Measurements from ENCODE around the gene OR2G2. TPM values are rescaled to one million over a fixed set of nuclear protein-coding genes. Genes with fewer than 3 reads are reported as not detected.

Gene OR2G2
- total and polyA plus RNA-seq, 2 of the 8 experiments (the other 6 are each of a cell fraction or from before 2014, with no cell fraction given), result not detected

GRCh38 chr1:247540581-247540980 is 47.6 kb upstream of the OR2G2 start:
- H2BK15ac ChIP-seq (ENCODE audit: low read length), result 0 out of 2 replicates have a peak overlapping the region, but pooled peaks have one; percentile 23
- H4K8ac ChIP-seq (ENCODE audit: extremely low read depth, insufficient read depth, low read length), result no peak overlapping the region
- POLR2A ChIA-PET (ENCODE audit: partially characterized antibody), result no interaction called here
- CTCF ChIA-PET (ENCODE audit: partially characterized antibody), result interaction anchor here (0.7 kb wide), 1 partner anchor 9 kb away, joined by 3 read pairs; no protein-coding TSS in a partner anchor
- no peak overlapping the region for H3K14ac ChIP-seq (ENCODE audit: insufficient read length)
- no peak for TF ChIP-seq MAX (IDR thresholded peaks at IDR 0.05)
- no peak overlapping the region for H3K23ac ChIP-seq (ENCODE audit: insufficient read length)
- no peak overlapping the region for H3K4me2 ChIP-seq (ENCODE audit: insufficient read depth in 1 of 2, low read depth in 2 of 2, low read length in 2 of 2)
- H3K4me1 ChIP-seq (replicated peaks in 1 of 4; ENCODE audit: control insufficient read depth in 3 of 4, insufficient read depth in 4 of 4, low read length in 3 of 4), result no peaks in the 10 kb centered on the region; a peak in 1 of 7 replicates
- WGBS, 2 experiments (ENCODE audit: extremely low coverage in 1 of 2, insufficient coverage in 1 of 2, insufficient read length in 1 of 2, insufficient replicate concordance in 2 of 2, low coverage in 1 of 2, low lambda C conversion rate in 2 of 2, missing lambda C conversion rate in 1 of 2), result 85% methylated on average over 7 of the region's 7 CpGs; no CpG with 5 or more reads in 1 of the 2 experiments
- no peak overlapping the region for H2AFZ ChIP-seq (ENCODE audit: low read length)
- no peak overlapping the region for H3K4ac ChIP-seq (replicated peaks; ENCODE audit: insufficient read length, low read depth, low read length)
- H3K9me3 ChIP-seq (ENCODE audit: insufficient read depth in 2 of 2, low read depth in 1 of 2, low read length in 1 of 2), result peaks cover 31 to 33% of the 10 kb centered on the region in 2 experiments; a peak in 3 of 4 replicates
- no peak overlapping the region for H2BK5ac ChIP-seq (ENCODE audit: low read depth, low read length)
- no peaks in the 10 kb centered on the region for H3K79me2 ChIP-seq (ENCODE audit: control insufficient read depth in 1 of 2, insufficient read depth in 2 of 2, low read length in 2 of 2)
- H3K9ac ChIP-seq (replicated peaks in 1 of 4; ENCODE audit: extremely low read depth in 1 of 4, low read depth in 3 of 4, low read length in 3 of 4), result no peak overlapping the region
- no peak overlapping the region for H4K91ac ChIP-seq (replicated peaks; ENCODE audit: insufficient read length, low read length)
- no peaks in the 10 kb centered on the region for H3K36me3 ChIP-seq (ENCODE audit: control insufficient read depth in 2 of 4, insufficient read depth in 4 of 4, low read length in 3 of 4)
- no peaks in the 10 kb centered on the region for H3K79me1 ChIP-seq (ENCODE audit: low read depth, low read length)
- no peak overlapping the region for H2BK20ac ChIP-seq (ENCODE audit: low read length)
- no peak overlapping the region for H2BK120ac ChIP-seq (replicated peaks; ENCODE audit: low read depth, low read length)
- no peak overlapping the region for H3K18ac ChIP-seq (ENCODE audit: extremely low read depth, low read length)
- no peaks in the 10 kb centered on the region for H3K27me3 ChIP-seq (replicated peaks in 1 of 4; ENCODE audit: control insufficient read depth in 3 of 4, extremely low read depth in 1 of 4, insufficient read depth in 3 of 4, low read length in 3 of 4)
- no peaks in the 10 kb centered on the region for H3K23me2 ChIP-seq (ENCODE audit: low read depth, low read length)
- no peak overlapping the region for H4K5ac ChIP-seq (ENCODE audit: insufficient read length, low read depth, low read length)
- no peak overlapping the region for H3K27ac ChIP-seq (ENCODE audit: low read depth, low read length)
- H4K20me1 ChIP-seq (replicated peaks in 1 of 2; ENCODE audit: control insufficient read depth in 1 of 2, insufficient read depth in 2 of 2, low read length in 2 of 2), result no peaks in the 10 kb centered on the region
- H3K56ac ChIP-seq (replicated peaks; ENCODE audit: insufficient read length, low read depth, low read length), result no peak overlapping the region
- DNase-seq (ENCODE audit: low read depth in 1 of 2, low spot score in 2 of 2), result no peak
- no peak overlapping the region for H3K4me3 ChIP-seq (ENCODE audit: extremely low read depth in 1 of 4, insufficient read depth in 2 of 4, low read depth in 3 of 4, low read length in 4 of 4)
- H2BK12ac ChIP-seq (ENCODE audit: low read depth, low read length), result no peak overlapping the region
- no peak overlapping the region for H2AK5ac ChIP-seq (ENCODE audit: low read depth, low read length)
- no peak for FAIRE-seq
